Medulla oblongata (tissue), 1 donor: ENCODE measurements around the gene NARF.

Experiments
- DNase-seq: peaks from one replicate; pipeline ENCODE4 v3.0.0-alpha.2; 2015; ENCODE audit errors: extremely low spot score

Gene NARF

DNA sequence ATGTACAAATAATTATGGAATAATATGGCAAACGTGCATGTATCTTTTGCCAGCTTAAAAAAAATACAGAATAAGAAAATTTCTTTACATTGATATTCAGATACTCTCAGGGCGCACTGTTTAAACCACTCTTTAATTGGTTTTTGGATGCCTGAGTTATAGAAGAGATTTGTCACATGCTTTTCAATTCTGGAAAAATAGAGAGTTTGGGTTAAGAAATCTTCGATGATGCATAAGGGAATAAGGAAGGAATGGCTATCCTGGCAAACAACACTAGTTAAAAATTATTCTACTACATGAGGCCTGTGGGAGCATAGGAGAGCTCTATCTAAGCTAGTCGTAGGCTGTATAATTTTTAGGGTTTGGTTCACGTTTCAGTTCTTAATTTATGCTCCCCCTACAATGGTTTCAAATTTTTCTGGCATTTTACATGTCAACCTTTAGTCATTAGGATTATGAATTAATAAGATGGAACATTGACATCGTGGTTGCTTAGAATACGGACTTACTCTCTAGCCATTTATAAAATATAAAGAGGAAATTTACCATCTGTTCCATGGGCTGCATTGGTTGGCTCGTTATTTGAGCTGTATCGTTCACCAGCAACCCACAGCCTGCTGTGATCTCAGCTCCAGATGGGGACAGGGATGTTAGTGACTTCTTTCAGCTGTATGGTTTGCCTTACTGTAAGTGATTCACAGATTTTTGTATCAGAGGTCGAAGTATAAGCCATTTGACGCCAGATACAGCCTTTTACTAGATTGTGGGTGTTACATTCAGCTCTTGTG lies 15.9 kb downstream of the NARF start:
- no peak for DNase-seq

DNA sequence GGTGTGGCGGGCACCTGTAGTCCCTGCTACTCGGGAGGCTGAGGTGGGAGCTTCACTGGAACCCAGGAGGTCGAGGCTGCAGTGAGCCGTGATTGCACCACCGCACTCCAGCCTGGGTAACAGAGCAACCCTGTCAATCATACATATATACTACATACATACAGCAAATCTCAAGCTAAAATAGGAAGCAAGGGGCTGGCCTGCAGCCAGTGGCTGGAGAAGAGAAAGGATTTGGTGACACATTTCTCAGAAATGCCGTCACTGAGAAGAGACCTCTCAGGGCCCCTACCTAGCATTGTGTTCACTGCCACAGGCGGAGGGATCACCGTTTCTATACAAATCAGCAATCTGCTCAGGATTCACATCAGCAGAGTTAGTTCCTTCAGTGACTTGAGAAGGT lies 16.9 kb downstream of the NARF start:
- DNase-seq = no peak

DNA sequence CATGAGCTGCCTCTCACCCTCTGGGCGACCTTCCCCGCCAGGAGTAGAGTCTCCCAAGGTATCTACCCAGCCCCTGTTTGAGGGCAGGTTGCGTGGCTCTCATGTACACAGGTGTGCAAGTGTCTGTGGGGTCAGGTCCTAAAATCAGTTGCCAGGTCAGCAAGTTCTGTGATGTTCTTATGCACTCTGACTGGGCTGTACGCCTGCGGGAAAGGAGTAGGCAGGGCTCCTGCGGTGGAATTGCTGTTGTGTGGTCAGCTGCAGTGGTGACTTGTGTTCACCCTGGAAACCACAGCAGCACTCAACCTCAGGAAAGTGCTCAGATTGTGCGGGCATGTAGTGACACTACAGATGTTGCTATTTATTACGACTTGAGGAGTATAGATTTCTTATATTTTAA lies 19.4 kb downstream of the NARF start:
- no peak for DNase-seq

DNA sequence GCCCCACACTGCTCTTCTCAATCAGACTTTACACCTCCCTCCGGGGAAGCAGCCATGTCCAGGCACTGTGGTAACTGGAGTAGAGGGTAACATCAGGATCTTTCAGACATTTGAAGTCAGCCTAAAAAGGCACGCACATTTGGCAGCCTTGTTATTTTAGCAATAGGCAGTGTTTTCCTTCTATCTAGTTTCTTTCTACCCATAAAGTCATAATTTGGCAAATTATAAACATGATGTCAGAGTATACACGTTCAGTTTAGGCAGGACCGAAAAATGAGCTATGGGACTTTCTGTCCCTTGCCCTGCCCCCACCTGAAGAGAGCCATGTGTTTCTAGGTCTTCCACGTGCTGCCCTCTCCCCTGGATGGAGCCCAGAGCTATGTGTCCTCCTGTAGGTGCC lies 21.1 kb downstream of the NARF start:
- DNase-seq = no peak

DNA sequence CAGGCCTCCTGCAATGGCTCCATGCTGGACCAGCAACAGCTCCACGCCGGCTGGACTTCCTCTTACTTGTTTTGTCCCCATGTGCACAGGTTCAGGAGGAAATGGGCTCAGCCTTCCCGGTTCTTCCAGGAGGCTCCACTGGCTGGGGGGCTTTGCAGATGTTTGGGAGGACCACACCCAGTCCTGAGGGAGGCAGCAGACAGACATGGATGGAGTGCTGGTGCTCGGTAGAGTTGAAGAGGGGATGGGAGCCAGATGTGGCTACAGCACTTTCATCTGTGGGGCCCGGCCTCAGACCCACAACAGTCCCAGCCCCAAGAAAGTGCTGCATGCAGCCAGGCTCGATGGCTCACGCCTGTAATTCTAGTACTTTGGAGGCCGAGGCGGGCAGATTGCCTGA lies 21.8 kb downstream of the NARF start:
- DNase-seq = no peak

DNA sequence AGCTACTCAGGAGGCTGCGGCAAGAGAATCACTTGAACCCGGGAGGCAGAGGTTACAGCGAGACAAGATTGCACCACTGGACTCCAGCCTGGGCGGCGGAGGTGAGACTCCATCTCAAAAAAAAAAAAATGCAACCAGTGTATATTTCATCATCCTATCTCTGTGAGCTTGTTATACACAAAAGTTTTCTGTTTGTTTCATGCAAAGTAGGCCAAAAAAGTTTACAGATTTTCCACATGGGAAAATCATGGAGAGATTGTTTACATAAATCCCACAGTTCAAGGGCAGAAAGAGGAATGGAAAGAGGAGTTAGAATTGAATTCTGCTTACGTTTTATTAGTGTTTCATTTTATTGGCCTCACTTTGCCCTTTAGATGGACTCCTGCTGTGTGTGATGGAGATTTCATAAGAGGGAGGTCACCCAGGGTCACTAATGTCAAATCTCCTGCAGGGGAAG lies 24.7 kb downstream of the NARF start:
- no peak for DNase-seq

DNA sequence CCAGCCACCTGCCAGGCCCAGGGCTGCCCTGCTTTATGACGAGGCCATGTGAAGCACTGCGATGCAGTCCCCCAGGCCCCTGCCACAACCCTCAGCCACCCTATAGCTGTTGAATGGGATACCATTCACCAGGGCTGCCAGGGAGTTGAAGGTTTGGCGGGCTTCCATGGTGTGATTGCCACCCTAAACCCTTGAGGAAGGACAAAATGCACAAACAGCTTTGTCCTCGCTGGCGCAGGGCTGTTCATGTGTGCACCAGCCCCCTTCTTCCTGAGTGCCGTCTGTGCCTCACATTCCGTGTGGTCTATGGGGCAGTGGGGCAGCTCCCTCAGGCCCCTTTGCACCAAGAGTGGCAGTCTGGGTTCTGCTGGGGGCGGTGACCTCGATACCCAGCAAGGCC lies 25.3 kb downstream of the NARF start:
- no peak for DNase-seq

DNA sequence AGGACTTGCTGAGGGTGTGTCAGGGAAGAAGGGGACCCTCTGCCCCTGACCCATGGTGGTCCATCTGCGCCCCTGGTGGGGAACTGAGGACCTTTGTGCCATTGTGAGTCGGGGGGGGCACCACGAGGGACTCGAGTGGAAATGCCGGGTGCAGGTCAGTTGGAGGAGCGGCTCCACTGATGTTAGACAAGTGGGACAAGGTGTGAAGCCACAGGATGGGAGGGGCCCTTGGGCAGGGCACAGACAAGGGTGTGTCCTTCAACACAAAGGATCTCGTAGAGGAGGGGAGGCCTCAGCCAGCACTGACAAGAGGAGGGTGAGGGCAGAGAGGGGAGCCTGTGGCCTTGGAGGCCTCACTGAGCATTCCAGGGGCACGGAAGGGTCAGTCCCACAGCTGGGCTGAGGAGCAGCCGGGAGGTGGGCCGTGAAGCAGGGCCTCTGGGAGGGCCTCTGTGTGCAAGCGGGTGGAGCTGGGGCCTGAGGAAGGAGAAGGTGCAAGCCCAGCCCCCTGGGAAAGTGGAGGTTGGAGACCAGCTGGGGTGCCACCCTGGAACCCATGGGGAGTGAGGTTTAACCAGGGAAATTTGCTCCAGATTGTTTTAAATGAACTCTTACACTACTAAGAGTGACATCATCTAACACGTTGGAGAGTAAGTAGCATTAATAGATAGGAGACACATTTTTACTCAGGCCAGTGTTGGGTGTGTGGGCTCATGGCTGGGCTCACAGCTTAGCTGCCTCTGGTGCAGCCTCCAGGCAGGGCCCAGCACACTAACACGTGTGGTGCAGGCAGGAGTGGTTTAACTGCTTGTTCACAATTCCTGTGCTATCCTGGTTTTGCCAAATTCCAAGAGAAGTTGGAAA lies 27.9 kb downstream of the NARF start:
- no peak for DNase-seq

DNA sequence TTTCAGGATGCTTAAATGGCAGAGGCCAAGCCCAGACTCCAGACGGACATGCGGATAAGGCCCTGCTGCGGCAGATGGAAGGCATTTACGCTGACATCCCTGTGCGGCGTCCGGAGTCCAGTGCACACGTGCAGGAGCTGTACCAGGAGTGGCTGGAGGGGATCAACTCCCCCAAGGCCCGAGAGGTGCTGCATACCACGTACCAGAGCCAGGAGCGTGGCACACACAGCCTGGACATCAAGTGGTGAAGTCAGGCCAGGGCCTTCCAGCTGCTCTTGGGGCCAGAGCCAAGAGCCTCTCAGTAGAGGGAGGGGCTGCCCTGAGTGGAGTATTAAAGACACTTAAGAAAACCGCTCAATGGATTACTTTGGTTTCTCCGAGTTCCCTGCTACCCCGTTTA lies 29.4 kb downstream of the NARF start:
- peak; percentile 41 for DNase-seq

DNA sequence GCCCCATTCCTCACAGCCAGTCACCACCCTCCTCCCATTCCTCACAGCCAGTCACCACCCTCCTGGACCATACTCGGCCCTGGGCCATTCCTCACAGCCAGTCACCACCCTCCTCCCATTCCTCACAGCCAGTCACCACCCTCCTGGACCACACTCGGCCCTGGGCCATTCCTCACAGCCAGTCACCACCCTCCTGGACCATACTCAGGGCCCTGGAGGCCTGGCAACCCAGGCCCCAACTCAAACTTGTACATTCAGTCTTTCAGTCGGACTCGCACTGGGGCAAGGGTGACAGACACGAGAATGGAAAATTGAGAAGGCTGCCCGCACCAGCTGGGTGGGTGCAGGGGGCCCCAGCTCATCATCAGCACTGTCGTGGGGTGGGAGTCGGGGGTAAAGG lies 30.6 kb downstream of the NARF start:
- peak; percentile 78 for DNase-seq

DNA sequence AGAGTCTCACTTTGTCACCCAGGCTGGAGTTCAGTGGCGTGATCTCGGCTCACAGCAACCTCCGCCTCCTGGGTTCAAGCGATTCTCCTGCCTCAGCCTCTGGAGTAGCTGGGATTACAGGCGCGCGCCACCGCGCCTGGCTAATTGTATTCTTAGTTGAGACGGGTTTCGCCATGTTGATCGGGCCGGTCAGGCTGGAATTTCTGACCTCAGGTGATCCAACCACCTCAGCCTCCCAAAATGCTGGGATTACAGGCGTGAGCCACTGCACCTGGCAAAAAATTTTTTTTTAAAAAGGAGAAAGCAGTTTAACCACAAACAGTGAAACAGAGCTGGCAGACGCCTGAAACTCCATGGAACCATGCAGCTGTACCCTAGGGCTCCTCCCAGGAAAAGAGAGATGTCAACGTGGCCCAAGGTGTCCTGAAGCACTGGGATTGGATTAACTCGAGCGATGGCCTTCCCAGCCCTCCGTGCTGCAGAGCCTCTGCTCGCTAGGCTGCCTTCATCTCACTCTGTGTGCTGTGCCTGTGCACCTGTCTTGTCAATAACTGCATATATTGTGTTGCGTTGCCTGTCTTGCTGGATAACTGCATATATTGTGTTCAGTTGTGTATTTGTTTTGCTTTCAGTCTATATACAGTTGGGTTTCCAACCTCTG lies 31.4 kb downstream of the NARF start:
- DNase-seq = no peak

DNA sequence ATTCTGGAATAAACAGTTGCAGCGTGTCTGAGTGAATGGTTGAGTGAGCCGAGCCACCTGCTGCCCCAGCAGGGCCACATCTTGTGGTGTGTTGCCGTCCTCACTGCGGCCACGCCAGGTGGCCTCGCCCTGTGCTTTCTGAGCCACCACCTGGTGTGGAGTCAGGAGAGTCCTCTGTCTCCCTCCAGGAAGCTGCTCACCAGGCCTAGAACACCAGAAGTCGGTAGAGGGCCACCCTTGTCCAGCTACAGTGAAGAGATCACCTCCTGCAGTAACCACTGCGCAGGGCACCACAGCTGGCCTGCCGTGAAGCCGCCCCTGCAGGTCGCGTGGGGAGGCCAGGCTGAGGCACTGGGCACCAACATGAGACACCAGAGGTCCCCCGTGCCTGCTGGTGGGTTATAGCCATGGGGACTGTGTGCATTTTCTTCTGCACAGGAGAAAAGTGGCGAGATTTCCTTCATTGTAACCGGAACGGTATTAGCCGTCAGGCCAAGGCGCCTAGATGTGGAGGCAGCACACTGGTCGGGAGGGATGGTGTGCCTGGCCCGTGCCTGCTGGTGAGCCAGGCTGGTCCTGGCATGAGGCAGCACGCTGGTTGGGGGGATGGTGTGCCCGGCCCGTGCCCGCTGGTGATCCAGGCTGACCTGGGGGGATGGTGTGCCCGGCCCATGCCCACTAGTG lies 32.1 kb downstream of the NARF start:
- no peak for DNase-seq

DNA sequence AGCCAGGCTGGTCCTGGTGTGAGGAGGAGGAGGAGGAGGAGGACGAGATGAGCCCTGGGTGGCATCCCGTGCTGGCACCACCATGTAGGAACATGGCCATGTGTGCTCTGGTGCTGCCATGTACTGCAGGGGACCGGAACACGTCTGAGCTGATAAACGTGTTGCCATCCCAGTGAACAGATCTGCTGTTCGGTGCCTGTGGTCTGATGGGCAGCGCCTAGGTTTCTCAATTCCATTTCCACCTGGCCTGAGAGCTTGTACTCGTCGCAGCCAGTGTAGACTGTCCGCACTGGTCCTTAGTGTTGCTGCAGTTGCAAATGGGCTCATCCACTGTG lies 32.6 kb downstream of the NARF start:
- DNase-seq = no peak

DNA sequence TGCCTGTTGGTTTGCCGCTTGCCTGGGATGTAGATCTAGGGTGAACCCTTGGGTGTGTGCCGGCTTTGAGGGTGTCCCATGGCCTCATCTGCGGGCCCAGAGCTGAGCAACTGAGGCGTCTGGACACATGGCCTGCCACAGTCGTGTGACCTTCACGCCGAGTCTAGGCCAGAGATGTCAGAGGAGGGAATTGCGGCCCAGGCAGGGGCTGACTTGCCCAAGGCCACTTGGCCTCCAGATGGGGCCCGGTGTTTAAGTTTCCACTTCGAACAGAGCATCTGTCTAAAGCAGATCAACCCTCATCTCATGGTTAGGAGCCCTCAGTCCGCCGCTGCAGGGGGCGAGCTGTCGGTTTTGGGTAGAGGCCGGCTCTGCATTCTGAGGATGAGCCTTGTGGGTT lies 33.0 kb downstream of the NARF start:
- DNase-seq = no peak

DNA sequence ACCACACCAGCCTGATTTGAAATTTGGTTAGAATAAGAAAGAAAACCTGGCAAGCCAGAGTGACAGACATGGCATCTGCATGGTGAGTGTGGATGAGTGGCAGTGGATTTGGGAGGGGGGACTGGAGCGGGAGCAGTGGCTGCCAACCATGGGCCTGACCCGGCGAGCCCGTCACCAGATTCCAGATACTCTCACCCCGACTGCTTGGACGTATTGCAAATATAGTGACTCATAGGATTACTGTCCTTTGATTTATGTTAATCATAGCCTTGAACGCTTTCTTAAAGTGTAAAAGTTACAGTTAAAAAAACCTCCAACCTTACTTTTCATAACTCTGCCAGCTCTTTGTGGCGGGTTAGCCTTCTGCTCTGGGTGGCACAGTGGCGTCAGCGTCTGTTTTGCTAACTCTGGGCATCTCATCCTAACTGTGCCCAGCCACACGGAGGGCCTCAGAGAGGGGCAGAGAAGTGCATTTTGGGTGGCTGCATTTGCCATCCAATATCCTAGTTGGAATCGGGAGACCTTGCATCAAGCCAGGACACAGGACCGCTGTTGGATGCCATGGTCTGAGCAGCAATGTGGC lies 34.2 kb downstream of the NARF start:
- DNase-seq = no peak

DNA sequence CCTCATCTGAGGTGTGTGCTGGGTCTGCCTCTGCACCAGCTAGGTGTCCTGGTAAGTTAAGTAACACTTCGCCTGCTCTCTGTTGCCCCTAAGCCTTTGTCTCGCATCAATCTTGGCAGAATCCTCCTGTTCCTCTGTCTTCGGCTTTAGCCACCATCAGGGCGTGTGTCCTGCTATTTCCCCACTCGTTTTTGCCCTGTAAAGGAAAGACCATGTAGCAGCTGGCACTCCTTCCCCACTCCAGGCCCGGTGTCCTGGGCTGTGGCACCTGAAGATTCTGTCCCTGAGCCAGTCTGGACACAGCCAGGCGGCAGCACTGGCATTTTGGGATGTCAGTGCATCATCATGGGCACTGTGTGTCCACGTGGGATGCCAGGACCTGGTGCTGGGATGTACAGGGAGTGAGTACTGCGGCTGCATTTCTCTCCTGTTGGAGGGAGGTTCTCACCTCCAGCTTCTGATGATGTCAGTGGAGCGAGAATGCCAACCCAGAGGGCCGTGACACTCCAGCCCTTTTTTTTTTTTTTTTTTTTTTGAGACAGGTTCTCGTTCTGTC lies 34.8 kb downstream of the NARF start:
- DNase-seq = no peak

DNA sequence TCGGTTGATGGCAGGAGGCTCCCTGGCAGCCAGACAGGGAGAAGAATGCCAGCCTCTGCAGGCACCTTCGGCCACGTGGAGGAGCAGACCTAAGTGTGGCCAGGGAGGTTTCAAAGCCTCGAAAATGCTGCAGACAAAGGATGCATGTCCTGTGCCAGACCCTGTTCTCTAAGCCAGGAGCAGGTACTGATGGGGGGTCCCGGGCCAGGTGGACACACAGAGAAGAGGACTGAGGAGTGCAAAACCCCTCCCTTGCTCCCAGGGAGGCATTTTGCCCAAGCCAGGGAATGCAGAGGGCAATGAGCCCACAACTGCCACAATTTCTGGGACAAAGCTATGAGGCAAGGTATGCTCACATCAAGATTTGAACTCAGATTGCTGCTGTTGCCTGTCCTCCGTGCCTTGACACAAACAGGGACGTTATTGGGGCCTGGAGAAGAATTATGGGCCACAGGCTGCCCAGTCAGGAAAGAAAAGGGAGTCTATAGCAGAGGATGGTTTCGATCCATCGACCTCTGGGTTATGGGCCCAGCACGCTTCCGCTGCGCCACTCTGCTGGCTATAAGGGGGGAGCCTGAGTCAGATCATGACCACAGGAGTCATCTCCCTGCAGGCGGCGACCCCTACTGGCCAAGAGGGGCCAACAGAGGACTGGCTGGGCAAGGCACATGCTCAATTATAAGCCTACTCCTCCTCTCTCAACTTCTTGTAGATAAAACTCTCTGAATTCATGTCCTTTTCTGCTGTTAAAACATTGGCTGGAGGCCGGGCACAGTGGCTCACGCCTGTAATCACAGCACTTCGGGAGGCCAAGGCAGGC lies 35.9 kb downstream of the NARF start:
- peak; percentile 92 for DNase-seq

DNA sequence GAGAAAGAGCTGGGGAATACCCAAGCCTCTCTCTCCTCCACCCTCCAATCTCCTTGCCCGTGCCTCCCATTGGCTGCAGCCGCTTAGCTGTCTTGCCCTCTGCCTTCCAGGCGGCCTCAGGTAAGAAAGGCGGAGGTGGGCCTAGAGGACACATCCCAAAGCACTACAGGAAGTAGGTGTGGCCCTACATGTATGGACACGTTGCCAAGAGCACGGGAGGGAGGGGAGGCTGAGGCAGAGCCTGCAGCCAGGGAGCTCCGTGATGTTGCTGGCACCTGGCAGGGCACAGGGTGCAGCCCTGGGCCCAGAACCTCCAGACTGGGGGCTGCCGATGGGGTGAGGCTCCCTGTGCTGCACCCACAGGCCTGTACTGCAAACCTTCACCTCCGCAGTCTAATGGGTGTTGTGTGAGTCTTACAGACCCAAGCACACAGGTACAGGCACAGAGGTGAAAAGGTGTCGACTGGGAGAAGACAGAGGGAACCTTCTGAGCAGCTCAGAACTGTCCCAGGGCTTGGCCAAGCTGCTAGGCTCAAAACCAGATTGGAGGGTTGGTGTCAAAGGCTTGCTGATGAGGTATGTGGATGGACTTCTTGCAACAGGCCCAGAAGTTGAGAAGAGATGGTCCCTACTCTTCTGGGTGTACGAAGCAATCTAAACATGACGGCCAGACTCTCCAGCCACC lies 37.4 kb downstream of the NARF start:
- DNase-seq = no peak

DNA sequence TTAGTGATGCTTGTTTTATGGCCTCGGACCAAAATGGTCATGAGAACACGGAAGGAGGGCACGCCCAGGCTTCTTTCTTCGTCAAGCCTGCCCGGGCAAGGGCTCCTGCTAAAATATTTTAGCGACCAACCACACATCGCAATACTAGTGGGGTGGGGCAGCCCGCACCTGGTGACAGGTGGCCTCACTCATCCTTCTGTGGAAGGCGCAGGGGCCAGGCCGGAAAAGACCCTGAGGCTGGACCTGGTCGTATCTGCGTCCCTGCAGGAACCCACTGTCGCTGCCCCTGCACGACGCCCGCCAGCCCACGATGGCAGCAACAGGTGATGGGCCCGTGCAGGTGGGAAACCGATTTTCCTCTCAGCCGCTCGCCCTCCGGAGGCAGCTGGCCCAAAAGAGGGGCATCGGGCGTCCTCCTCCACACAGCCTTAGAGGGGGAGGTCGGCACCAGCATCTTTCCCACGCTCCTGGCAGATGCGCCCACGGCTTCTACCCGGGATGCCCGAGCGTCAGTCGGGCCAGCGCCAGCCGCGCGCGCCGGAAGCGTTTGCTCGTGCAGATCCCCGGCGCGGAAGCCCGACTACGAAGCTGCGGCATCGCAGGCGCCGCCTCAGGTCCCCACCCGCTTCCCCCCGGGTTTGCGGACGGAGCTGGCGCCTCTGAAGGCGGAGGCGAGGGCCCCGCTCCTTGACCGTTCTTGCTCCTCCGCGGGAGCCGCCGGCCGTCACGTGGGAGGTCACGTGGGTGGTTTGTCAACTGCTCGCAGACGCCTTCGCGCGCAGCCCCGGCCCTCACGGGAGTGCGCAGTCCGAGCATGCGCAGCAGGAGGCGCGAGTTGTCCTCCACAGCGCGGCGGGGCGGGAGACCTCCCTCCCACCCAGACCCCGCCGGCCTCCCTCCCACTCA lies 38.2 kb downstream of the NARF start:
- peak; percentile 97 for DNase-seq
